ENCODE results near the gene SGCA. TPM values are rescaled to one million over a fixed set of nuclear protein-coding genes. Genes with fewer than 3 reads are reported as not detected.
A peak's percentile ranks its signal among the peaks of the same experiment; 100 is the strongest.

The SGCA gene
- total RNA-seq, 4 donors from 2014 or later, result 1.9 to 15.1 (median 6.9) TPM

GRCh38 chr17:50220811-50221210 is 55.0 kb downstream of the SGCA start:
- no peak for TF ChIP-seq POLR2A (IDR thresholded peaks at IDR 0.05)
- TF ChIP-seq, protein P1, sequence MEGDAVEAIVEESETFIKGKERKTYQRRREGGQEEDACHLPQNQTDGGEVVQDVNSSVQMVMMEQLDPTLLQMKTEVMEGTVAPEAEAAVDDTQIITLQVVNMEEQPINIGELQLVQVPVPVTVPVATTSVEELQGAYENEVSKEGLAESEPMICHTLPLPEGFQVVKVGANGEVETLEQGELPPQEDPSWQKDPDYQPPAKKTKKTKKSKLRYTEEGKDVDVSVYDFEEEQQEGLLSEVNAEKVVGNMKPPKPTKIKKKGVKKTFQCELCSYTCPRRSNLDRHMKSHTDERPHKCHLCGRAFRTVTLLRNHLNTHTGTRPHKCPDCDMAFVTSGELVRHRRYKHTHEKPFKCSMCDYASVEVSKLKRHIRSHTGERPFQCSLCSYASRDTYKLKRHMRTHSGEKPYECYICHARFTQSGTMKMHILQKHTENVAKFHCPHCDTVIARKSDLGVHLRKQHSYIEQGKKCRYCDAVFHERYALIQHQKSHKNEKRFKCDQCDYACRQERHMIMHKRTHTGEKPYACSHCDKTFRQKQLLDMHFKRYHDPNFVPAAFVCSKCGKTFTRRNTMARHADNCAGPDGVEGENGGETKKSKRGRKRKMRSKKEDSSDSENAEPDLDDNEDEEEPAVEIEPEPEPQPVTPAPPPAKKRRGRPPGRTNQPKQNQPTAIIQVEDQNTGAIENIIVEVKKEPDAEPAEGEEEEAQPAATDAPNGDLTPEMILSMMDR (IDR thresholded peaks at IDR 0.05), result no peak
- Histone ChIP-seq H3K27ac (peak overlapping the region in 3 of 4 donors; percentile 51 to 90 (median 80)), H3K4me1 (peaks cover 9 to 57% (median 42%) of the 10 kb centered on the region in 3 donors), H3K27me3 (peaks cover 0 to 5% (median 0%) of the 10 kb centered on the region in 4 donors), H3K36me3 (no peaks in the 10 kb centered on the region), H3K9me3 (peaks cover 0 to 7% (median 0%) of the 10 kb centered on the region in 3 donors), H3K4me3 (no peak overlapping the region)
- no peak for DNase-seq
- intact Hi-C loops (cut with DNase I), result no loop called here
- 88 to 90% methylated on average over 10 to 15 of the region's 15 CpGs for WGBS, 2 donors

- Histone ChIP-seq H3K36me3 (no peaks in the 10 kb centered on the region), H3K4me1 (peaks cover 9 to 57% (median 42%) of the 10 kb centered on the region in 3 donors), H3K27me3 (peaks cover 0 to 5% (median 0%) of the 10 kb centered on the region in 4 donors), H3K4me3 (no peak overlapping the region), H3K9me3 (peaks cover 0 to 11% (median 0%) of the 10 kb centered on the region in 3 donors), H3K27ac (peak overlapping the region; percentile 11 to 90 (median 66))
- intact Hi-C loops (cut with DNase I), result no loop called here
- DNase-seq, result no peak
- WGBS, 2 donors, result 62 to 91% methylated on average over 6 to 9 of the region's 9 CpGs
- TF ChIP-seq, protein P1 (IDR thresholded peaks at IDR 0.05), result no peak
- TF ChIP-seq POLR2A (IDR thresholded peaks at IDR 0.05), result no peak
Observed at GRCh38 chr17:50221266-50221863, 55.6 kb downstream of the SGCA start.

DNA sequence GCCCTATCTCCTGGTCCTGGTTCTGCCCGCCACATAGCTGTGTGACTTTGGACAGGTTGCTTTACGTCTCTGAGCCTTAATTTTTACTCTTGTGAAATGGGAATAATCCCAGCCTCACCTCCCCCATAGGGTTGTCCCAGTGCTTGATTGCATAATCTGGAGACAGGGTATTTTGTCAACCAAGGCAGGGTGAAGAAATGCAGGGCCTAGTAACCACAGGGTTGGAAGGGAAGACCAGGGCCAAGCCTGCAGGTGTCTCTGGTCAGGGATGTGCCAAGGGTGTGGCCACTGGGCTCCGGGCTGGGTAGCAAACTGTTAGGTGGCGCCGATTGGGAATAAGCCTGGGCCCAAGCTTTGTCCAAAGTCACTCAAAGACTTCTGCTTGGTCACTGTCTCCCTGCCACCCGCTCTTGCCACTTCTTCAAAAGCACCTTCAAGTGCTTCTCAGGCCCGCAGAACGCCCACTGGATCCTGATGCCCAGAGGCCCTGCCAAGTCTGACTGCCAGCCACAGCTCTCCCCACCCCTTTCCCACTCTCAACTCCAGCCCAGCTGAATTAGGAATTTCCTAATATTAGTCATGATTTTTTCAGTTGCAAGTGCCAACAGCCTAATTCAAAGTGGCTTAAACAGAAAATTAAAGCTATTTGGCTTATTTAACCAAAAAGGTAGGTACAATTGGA is 56.2 kb downstream of the SGCA start:
- WGBS, 2 donors, result 25 to 37% methylated on average over 7 to 8 of the region's 8 CpGs
- TF ChIP-seq, protein P1 (IDR thresholded peaks at IDR 0.05), result no peak
- no peak for TF ChIP-seq POLR2A (IDR thresholded peaks at IDR 0.05)
- Histone ChIP-seq H3K36me3 (no peaks in the 10 kb centered on the region), H3K27me3 (peaks cover 0 to 5% (median 0%) of the 10 kb centered on the region in 4 donors), H3K9me3 (peaks cover 0 to 11% (median 0%) of the 10 kb centered on the region in 3 donors), H3K27ac (peak overlapping the region; percentile 11 to 90 (median 66)), H3K4me1 (peaks cover 9 to 57% (median 42%) of the 10 kb centered on the region in 3 donors), H3K4me3 (no peak overlapping the region)
- intact Hi-C loops (cut with DNase I), result no loop called here
- DNase-seq, result no peak

- Histone ChIP-seq H3K27me3 (peaks cover 0 to 5% (median 0%) of the 10 kb centered on the region in 4 donors), H3K27ac (peak overlapping the region in 3 of 4 donors; percentile 51 to 90 (median 80)), H3K4me3 (no peak overlapping the region), H3K9me3 (peaks cover 0 to 11% (median 0%) of the 10 kb centered on the region in 3 donors), H3K4me1 (peaks cover 9 to 51% (median 38%) of the 10 kb centered on the region in 3 donors), H3K36me3 (no peaks in the 10 kb centered on the region)
- intact Hi-C loops (cut with DNase I), result no loop called here
- DNase-seq, result no peak
- TF ChIP-seq POLR2A (IDR thresholded peaks at IDR 0.05), result no peak
- TF ChIP-seq, protein P1 (IDR thresholded peaks at IDR 0.05), result no peak
- 70 to 73% methylated on average over 6 of the region's 6 CpGs for WGBS, 2 donors
Observed at GRCh38 chr17:50222922-50223321, 57.1 kb downstream of the SGCA start.

Other genes starting within 250 kb of the SGCA start
- under 1 TPM in 2 of 4 donors, not detected in 2; 0.13 to 0.67 TPM for gene DLX4, start 196.8 kb upstream of the SGCA start, total RNA-seq
- gene DLX3, start 170.8 kb upstream of the SGCA start, total RNA-seq, result 1 to 10 TPM in 3 of 4 donors, under 1 TPM in 1; 0.76 to 2.0 (median 1.4) TPM
- 10 to 100 TPM; 44.4 to 86.3 (median 77.0) TPM for gene ITGA3, start 109.9 kb upstream of the SGCA start, total RNA-seq
- 10 to 100 TPM in 3 of 4 donors, 1 to 10 TPM in 1; 5.2 to 20.2 (median 12.8) TPM for gene PDK2, start 70.7 kb upstream of the SGCA start, total RNA-seq
- gene SAMD14, start 35.8 kb upstream of the SGCA start, total RNA-seq, result under 1 TPM in 1 of 4 donors, not detected in 3; 0.57 TPM
- gene PPP1R9B, start 15.3 kb upstream of the SGCA start, total RNA-seq, result 10 to 100 TPM; 24.9 to 35.9 (median 28.2) TPM
- gene COL1A1, start 35.6 kb downstream of the SGCA start, total RNA-seq, result 10 to 100 TPM; 12.4 to 20.8 (median 19.7) TPM
- gene TMEM92, start 108.5 kb downstream of the SGCA start, total RNA-seq, result under 1 TPM in 2 of 4 donors, not detected in 2; 0.12 to 0.76 TPM
- gene XYLT2, start 180.1 kb downstream of the SGCA start, total RNA-seq, result 10 to 100 TPM; 10.0 to 17.5 (median 13.5) TPM
- 10 to 100 TPM; 58.0 to 77.7 (median 74.5) TPM for gene MRPL27, start 207.2 kb downstream of the SGCA start, total RNA-seq
- gene EME1, start 207.2 kb downstream of the SGCA start, total RNA-seq, result 1 to 10 TPM in 2 of 4 donors, under 1 TPM in 2; 0.57 to 2.7 (median 1.1) TPM
- gene LRRC59, start 231.5 kb downstream of the SGCA start, total RNA-seq, result 100 to 1,000 TPM in 1 of 4 donors, 10 to 100 TPM in 3; 63.4 to 136 (median 77.9) TPM

All from esophagus squamous epithelium (tissue), 5 donors.